Bone marrow (tissue), 2 donors: ENCODE results near the gene DEK.
"Not testable (repeated sequence)": the region's sequence is repeated elsewhere in the genome, so short reads cannot be mapped to it uniquely, and the experiment has no call there.

Experiments used
- DNase-seq, 2 donors: peaks; one replicate each; lab custom pipeline; 2025; lab: John Stamatoyannopoulos, UW

Gene DEK, protein sequence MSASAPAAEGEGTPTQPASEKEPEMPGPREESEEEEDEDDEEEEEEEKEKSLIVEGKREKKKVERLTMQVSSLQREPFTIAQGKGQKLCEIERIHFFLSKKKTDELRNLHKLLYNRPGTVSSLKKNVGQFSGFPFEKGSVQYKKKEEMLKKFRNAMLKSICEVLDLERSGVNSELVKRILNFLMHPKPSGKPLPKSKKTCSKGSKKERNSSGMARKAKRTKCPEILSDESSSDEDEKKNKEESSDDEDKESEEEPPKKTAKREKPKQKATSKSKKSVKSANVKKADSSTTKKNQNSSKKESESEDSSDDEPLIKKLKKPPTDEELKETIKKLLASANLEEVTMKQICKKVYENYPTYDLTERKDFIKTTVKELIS

DNA sequence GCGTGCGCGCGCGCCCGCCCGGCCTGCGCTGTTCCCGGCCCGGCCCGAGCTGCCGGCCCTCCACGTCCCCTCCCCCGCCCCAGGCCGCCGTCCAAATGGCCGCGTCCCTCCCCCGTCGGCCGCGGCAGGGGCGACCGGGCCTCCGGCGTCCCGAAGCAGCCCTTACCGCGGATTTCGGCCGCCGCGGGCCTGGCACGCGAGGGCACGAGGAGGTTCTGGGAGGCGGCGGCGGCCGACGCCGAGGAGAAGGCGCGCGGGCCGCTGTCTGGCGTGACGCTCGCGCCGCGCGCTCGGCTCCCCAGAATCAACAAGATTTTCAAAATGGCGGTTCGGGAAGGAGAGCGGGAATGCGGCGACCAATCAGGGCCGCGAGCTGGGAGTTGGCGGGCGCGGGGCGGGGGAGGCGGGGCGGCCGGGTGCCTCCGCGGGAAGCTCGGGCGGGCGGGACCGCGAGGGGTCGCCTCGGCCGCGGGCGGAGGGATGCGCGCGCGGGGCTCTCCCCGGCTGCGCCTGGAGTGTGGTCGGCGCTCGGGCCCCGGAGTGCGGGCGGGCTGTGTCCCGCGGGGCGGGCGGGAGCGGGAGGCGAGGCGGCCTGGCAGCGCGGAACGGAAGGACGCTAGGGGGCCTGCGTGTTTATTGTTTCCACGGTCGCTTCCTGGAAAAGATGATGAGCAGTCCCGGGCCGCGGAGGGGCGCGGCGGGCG, at the start of gene DEK:
DEK (minus strand) TSS at position 312 of the 704 bp plus-strand sequence. CDS start 543 bp downstream, outside the sequence.
- peak; percentile 86 to 96 for DNase-seq

DNA sequence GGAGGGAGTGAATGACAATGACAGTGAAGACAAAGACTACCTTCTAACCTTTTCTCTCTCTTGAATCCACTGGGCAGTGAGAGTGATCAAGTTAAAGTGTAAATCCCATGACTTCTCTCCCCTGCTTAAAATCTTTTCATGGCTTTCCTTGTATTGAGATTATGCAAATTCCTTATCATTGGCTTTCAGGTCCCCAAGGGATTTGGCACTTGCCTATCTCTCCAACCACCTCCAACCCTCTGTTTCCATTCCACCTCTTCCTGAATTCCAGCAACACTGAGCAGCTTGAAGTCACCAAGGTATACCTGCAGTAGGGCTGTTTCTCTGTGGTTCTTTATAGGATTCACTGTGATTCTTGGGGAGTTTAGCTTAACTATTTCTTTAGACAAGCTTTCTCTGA, 48.0 kb upstream of the DEK start:
- DNase-seq: no peak

DNA sequence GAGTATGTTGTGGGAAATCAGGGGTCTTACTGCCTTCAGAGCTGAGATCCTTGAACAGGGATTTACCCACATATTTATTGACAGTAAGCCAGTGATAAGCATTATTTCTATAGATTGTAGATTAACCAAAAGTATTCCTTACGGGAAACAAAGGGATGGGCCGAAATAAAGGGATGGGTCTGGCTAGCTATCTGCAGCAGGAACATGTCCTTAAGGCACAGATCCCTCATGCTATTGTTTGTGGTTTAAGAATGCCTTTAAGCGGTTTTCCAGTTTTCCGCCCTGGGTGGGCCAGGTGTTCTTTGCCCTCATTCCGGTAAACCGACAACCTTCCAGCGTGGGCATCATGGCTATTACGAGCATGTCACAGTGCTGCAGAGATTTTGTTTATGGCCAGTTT, 45.7 kb upstream of the DEK start:
- DNase-seq: not testable (repeated sequence)

DNA sequence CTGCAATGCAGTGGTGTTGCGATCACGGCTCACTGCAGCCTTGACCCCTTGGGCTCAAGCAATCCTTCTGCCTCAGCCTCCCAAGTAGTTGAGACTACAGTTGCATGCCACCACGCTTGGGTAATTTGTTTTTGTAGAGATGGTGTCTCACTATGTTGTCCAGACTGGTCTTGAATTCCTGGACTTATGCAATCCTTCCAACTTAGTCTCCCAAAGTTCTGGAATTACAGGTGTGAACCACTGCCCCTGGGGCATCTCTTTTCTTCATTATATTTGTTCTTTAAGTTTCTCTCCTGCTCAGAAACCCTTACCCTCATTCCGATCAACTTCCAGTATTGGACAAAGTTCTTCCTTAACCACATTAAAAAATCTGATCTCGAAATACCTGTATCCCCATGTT, 44.7 kb upstream of the DEK start:
- DNase-seq: no peak

DNA sequence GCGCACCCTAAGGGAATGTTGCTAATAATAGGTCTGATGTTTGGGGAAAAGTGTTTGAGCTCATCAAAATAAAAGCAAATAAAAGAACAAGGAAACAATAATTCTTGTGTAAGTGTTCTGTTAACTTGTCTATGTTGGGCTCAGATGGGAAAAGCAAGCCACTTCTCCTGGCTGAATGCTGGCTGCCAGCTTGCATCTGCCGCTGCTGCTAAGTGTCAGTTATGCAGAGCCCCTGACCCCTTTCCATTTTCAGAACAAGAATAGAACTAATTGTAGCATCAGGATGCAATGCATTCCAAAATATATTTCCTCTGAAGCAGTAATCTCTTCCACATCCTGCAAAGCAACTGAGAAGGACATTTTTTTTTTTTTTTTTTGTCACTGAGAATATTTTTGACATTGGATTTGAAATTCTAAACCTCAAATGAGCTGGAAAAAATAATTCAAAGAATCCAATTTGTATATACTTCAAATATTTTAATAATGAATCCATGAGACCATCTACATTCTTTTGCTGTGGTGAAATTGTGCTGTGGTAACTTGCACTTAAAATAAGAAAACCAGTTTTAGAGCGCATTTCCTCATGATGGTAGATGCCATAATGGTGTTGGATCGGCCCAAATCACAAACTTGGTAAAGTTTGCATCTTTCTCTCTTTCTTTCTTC, 43.9 kb upstream of the DEK start:
- DNase-seq: no peak

DNA sequence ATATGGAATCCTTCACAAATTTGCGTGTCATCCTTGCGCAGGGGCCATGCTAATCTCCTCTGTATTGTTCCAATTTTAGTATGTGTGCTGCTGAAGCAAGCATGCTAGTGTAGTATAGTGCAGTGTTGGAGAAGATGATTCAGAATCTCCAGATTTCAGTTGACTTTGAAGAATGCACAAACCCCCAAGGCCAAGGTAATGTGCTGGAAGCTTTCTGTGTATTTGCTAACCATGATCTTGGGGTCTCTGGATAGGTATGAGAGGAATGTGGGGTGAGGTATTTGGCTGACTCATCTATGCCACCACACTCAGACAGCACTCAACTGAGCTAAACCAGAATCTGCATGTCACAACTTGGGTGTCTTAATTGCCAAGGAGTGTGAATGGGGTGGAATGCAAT, 42.6 kb upstream of the DEK start:
- no peak for DNase-seq

DNA sequence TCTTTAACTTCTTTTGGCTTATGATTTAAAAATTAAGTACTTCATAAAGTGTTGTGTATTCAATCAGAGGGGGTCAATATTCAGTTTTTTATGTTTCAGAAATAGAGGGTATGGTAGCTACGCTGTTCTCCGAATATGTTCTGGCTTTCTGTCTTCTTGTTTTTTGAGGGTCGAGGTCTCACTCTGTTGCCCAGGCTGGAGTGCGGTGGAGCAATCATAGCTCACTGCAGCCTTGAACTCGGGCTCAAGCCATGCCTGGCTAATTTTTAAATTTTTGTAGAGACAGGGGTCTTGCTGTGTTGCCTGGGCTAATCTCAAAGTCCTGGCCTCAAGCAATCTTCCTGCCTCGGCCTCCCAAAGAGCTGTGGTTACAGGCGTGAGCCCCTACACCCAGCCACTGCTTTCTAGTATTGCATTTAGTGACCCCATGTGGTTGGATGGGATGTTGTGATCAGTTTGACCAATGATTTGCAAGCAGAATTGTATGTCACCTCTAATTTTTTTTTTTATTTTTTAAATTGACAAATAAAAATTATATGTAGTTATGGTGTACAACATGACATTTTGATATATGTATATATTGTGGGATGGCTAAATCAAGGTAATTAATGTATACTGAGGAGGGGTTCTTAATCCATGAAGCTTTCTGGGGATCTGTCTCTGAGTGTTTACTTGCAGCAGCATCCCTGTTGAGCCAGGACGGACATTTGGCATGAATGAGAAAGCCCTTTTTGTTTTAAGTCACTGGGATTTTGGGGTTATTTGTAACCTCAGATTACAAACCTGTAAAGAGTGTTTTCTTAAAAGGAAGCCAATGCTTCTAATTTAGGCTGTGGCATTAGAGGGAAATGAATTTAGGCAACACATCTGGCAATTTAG, 38.5 kb upstream of the DEK start:
- DNase-seq: no peak

DNA sequence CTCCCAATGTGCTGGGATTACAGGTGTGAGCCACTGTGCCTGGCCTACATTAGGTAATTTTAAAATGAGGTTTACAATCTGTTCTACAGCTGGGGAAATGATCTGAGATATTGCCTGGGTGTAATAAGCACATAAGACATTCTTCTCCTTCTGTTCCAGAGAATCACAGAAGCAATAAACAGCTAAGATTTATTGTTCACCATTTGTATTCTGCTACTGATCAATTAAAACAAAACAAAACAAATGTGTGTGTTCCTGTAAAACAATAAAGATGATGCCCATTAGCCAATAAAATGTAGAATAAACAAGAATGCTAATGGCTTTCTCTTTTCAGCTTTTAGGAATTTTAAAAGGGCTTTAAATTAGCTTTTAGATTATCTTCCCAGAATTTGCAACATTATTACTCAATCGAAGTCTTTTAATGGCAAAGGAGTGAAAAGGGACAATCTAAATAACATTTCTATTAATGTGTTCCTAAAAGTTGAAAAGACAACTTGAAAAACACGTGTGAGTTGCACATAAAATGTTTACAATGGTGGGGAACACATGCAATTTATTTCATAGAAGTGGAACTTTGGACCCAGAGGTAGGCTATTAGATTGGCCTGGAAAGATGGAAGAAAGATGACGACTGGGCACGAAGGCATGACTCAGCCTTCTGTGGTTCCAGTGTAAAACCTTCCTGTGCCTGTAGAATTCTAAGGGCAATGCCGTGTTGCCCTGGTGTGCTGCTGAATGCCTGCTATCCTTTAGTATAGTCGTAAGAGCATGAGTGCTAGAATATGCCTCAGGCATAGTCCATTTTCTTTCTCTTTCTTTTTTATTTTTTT, 29.0 kb upstream of the DEK start:
- no peak for DNase-seq

DNA sequence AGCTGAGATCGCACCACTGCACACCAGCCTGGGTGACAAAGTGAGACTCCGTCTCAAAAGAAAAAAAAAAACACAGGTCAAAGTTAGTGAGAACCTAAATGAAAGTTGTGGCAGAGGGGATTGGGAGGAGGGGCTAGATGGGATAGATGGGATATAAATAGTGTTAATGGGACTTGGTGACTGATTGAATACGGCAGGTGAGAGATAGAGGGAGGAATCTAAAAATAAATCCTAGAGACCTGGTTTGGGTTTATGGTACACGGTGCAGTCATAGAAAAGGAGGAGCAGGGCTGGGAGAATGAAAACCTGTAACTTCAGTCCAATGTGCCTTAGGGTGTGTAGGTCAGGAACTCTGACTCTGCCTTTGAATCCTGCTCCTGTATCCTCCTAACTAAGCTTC, 25.0 kb upstream of the DEK start:
- DNase-seq: no peak

DNA sequence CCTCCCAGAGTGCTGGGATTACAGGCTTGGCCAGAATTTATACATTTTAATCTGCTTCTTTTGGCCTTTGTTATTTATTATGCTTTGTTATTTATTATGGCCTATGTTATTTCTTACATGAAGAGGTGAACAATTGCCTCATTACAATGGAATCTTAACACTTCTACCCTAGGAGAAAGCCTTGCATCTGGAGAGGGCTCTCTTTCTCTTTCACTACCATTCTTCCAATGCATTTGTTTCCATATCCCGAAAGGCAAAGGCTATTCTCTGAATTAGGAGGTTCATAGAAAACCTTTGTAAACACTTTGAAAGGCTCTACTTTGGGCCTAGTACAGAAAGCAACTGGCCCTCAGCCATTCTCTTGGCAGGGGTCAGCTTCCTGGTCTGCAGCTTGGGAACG, 19.9 kb upstream of the DEK start:
- no peak for DNase-seq

DNA sequence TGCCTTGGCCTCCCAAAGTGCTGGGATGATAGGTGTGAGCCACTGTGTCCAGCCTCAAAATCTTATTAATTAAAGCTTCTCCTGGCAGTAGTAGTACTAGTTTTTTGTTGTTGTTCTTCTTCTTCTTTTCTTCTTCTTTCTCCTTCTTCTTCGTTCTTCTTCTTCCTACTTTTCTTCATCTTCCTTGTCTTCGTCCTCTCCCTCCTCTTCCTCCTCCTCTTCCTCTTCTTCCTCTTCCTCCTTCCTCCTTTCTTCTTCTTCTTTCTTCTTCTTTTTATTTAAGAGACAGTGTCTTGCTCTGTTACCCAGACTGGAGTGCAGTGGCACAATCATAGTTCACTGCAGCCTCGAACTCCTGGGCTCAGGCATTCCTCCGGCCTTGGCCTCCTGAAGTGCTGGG, 17.2 kb upstream of the DEK start:
- DNase-seq: no peak

DNA sequence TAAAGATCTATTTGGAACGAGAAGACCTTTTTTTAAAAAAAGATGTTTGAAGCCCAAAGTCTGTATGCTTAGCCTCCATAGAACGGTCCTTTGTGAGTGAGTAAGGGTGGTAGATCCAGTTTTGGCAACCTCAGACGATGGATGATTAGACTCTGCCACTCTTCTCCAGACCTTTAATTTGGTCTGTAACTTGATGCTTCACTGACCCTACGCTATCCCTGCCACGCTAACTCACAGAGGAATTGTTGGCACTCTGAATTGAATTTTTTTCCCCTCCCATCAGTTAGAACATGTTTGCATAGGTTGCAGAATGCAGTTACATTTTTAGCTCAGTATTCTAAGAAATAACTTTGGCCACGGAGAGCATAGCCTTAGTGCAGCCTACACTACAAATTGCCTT, 15.8 kb upstream of the DEK start:
- DNase-seq: no peak

DNA sequence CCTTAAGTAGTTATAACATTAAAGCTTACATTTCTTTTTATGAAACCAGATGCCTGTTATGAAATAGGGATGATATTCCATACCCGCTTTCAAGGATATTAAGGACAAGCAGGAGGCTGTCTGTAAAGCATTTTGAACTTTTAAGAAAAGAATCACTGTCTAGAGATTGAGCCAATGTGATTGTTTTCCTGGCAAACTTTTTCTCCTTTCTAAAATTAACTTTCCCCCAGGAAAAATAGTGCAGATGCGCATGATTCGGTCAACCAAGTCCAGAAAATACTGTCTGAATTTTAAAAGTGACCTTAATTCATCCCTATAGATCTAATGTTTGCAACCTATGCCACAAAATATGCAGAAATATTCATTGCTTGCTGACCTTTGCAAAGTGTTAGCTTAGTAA, 15.1 kb upstream of the DEK start:
- no peak for DNase-seq

DNA sequence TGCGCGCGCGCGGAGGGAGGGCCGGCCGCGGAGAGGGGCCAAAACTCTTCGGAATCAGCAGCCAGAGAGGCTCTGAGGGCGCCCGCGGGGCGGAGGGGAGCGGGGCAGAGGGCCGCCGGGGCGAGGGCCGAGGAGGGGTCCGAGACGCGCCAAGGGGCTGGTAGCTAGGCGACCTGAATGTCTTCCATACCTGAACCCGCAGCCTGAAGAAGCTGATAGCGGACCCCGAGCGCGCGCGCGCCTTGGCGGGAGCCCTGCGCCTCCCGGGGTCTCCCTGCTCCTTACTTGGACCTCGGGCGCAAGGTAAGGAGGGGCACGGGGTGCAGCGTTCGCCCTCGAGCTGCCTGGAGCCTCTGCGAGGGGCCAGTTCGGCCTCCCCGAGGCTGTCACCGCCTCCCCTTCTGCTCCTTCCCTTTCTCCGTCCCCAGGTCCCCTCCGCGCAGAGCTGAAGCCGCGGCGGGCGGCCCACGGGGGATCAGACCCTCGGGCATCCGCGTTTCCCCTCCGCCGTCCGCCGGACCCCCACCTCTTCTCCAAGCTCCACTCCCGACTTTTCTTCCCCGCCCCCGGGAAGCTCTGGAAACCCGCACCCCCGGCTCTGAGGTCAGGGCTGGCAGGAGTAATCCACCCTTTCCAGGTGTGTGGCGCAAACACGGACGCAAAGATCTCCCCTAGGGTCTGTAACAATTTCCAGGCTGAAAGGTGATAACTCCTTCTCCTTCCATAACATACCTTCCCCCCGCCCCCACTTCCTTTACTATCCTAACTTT, 13.1 kb upstream of the DEK start:
- no peak for DNase-seq

DNA sequence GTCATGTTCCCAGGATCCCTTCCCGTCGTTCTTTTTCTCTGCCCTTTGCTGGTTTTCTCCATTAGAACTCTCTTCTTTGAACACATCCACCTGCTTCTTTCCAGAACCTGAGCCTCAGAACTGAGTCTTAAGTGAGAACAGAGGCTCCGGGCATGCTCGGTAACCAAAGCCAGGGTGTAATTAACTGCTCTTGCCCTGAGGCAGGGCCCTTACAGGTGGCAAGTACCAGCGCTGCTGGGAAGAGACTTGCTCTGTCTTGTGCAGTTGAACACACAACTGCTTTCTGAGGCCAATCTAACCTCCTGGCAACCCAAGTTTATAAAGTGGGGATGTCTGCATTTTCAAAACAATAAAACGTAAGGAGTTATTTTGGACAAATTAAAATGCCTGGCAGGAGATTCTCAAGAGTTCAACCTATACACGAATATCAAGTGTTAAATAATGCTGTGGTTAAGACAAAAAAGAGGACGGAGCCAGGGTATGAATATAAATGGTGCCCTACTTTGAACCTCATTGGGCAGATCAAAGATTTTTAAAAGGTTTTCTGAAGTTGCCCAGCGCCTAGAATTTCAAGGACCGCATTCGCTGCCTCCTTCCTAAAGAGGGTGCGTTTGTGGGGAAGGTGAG, 12.4 kb upstream of the DEK start:
- no peak for DNase-seq

DNA sequence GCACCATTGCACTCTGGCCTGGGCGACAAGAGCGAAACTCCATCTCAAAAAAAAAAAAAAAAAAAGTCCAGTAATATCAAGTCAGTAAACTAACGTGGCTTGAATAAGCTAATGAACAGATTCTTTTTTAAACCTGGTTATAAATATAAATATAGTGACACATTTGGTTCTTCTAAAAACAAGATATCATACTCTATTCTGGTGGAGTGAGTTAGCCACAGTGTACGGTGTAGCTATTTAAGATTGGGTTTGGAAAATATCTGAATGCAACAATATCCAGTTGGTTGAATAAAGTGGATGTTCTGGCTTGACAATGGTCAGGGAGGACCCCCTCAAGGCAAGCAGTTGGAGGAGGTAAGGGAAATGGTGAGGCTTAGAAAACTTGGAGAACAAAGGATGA, 5.9 kb upstream of the DEK start:
- no peak for DNase-seq

DNA sequence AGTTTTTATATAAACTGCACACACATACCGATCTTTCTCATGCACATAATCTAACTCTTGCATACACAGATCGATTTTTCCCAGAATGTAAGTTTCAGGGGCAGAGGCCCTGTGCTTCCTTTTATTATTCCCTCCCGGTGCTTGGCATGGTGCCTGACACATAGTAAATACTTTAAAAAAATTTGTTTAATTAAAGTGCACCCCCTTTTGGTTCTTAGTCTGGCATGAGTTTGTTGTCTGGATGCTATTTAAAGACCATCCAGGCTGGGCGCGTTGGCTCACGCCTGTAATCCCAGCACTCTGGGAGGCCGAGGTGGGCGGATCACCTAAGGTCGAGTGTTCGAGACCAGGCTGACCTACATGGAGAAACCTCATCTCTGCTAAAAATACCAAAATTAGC, 5.4 kb upstream of the DEK start:
- no peak for DNase-seq

DNA sequence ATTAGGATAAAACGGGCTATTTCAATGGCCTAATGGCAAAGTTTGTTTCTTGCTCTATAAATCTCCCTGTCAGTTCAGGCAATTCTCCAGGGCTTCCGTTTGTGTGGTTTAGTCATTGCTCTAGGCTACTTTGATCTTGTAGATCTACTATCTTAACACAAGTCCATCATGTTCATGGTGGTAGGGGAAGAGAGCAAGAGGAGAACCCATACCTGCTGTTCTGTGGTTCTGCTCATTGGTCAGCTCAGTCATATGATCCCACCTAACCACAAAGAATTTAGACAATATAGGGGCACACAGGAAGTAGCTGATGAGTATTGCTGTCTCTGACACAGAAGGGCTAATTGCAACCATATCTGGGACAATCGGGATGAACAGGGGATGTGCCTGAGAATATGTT, 4.9 kb upstream of the DEK start:
- peak in 1 of 2 donors; percentile 49 for DNase-seq

DNA sequence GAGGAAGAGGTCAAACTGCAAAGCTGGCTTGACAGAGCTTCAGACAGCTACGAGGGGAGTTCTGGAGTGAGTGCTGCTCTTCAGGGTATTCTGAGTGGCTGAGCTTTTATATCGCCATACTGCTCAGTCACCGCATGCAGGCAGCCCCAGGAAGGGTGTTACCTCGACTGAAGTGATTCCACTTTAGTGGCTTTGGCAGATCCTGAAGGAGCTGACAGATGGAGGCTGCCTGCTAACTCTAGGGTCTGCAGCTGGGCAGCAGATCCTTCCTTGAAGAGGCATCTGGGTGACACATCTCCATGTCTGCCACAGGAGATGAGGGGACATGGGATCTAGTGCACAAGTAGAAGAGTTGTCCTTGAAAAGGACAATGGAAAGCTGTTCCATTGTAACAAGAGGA, 3.7 kb upstream of the DEK start:
- DNase-seq: no peak

DNA sequence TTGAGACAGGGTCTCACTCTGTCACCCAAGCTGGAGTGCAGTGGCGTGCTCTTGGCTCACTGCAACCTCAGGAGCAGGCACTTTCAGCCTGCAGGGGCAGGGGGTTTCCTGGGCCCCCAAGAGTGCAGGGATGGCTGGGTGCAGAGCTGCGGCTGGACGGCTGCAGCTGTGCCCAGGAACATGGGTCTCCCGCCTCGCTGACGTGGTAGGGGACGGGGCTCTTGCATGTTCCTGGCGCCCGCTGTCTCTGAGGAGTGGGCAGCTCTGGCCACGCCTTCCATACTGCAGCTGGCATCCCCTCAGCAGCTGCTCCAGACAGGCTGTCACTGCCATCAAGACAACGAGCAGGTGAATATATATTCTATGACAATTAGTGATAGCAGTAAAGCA, 2.2 kb upstream of the DEK start:
- DNase-seq: no peak
